Heart left ventricle (tissue), 13 donors: ENCODE results near the gene DLX3.

Experiments used
- CTCF ChIP-seq, 12 donors: fragments of 200-600 bp; sonication (generic) in 4 of 12; IDR thresholded peaks; one replicate each; pipeline versions ENCODE4 v1.5.0 to v1.8.0; 2018 to 2022; ENCODE audit warnings: antibody characterized with exemption in 12 of 12, mild to moderate bottlenecking in 5 of 12
- POLR2A ChIP-seq, 2 donors: fragments of 450-650 bp; IDR thresholded peaks; one replicate each; pipeline ENCODE4 v1.6.1; 2017; ENCODE audit warnings: antibody characterized with exemption in 2 of 2, mild to moderate bottlenecking in 2 of 2, moderate library complexity in 2 of 2
- donor health status: ischemic (EF 13 %, LVEDD 7.1; RV severe dilation, severe dysfunction).
- donor health status: DM: no; HTN: yes; CAD: no.
- donor health status: DM: no; HTN: no; CAD: no.
- donor health status: ischemic (EF 25% LVEDD 6.9; RV normal size, moderate dysfunction).
- donor health status: ischemic (EF 25% LVEDD 5.7; RV mildly dilated, moderate dysfunction).
- donor health status: ischemic (EF 35%, LVEDD 5.7; RV mildly dilated, moderate dysfunction).
- donor health status: nonischemic (EF 11% LVEDD 7.7; RV severe dilation, severe dysfunction).
- donor health status: DM: yes; HTN: yes; CAD: no.
- donor health status: PGD.
- donor health status: ischemic (EF 29% LVEDD 5.4; RV normal size, mild dysfunction).
- donor health status: nonischemic (EF 23%, LVEDD 6.1; RV moderate dilation, normal function).

GRCh38 chr17:50009282-50009681 lies 14.3 kb upstream of the DLX3 start:
- TF ChIP-seq POLR2A (IDR thresholded peaks at IDR 0.05) (no peak), CTCF (IDR thresholded peaks at IDR 0.05) (no peak)
